Measurements from ENCODE around the gene SCFD2.

SCFD2 gene

DNA sequence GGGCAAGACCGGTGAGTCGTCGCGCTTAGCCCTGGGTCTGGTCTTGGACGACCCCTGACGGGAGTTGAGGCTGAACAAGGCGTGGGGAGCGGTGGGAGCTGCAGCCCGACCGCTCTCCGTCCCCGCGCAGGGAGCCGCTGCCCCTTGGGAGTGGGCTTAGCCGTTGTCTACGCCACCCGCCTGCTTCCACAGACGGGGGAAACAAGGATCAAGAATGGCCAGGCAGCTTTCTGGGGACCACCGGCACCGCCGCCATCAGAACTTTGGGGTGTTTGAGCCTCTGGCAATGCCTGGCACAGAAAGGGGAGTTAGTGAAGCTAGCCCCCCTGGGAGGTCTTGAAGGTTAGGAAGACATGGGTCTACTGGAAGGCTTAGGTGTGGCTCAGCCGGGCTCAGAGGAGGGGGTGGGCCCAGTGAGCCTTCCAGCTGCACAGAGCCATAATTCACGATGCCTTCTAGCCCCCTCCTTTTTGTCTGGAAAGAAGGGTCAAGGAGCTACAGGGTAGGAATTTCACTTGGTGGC, 503.2 kb downstream of the SCFD2 start:
- peak overlapping the region; percentile 69 for H3K4me3 ChIP-seq (ENCODE audit: low read depth, low read length)

GRCh38 chr4:52861879-52862616, 503.8 kb downstream of the SCFD2 start, which contains the start of gene RASL11B:
Gene RASL11B, plus strand, starts transcription at chr4:52862317. Its CDS starts 191 bp downstream, at chr4:52862508.
- no peak for TF ChIP-seq CTCF (IDR thresholded peaks at IDR 0.05; ENCODE audit: low read depth, low read length)

More for the DNA sequence above, 503.2 kb downstream of the SCFD2 start:
- TF ChIP-seq CTCF (IDR thresholded peaks at IDR 0.05; ENCODE audit: low read depth, low read length) = no peak

GRCh38 chr4:52861171-52861823, 504.6 kb downstream of the SCFD2 start:
- no peak for TF ChIP-seq CTCF (IDR thresholded peaks at IDR 0.05; ENCODE audit: low read depth, low read length)
- H3K4me3 ChIP-seq (ENCODE audit: low read depth, low read length) = peak overlapping the region; percentile 69

More at GRCh38 chr4:52861879-52862616, 503.8 kb downstream of the SCFD2 start, which contains the start of gene RASL11B:
- H3K4me3 ChIP-seq (ENCODE audit: low read depth, low read length) = peak within 1 kb of the TSS; percentile 69

GRCh38 chr4:52860361-52860760, 505.5 kb downstream of the SCFD2 start:
- H3K4me3 ChIP-seq (ENCODE audit: low read depth, low read length) = no peak overlapping the region

GRCh38 chr4:52856801-52857200, 509.1 kb downstream of the SCFD2 start:
- TF ChIP-seq CTCF (IDR thresholded peaks at IDR 0.05; ENCODE audit: low read depth, low read length) = no peak
- no peak overlapping the region for H3K4me3 ChIP-seq (ENCODE audit: low read depth, low read length)

More at GRCh38 chr4:52860361-52860760, 505.5 kb downstream of the SCFD2 start:
- no peak for TF ChIP-seq CTCF (IDR thresholded peaks at IDR 0.05; ENCODE audit: low read depth, low read length)

GRCh38 chr4:52853351-52853750, 512.5 kb downstream of the SCFD2 start:
- TF ChIP-seq CTCF (IDR thresholded peaks at IDR 0.05; ENCODE audit: low read depth, low read length) = no peak
- H3K4me3 ChIP-seq (ENCODE audit: low read depth, low read length) = no peak overlapping the region

- no peak for TF ChIP-seq CTCF (IDR thresholded peaks at IDR 0.05; ENCODE audit: low read depth, low read length)
- no peak overlapping the region for H3K4me3 ChIP-seq (ENCODE audit: low read depth, low read length)
Observed at GRCh38 chr4:52852711-52853110, 513.1 kb downstream of the SCFD2 start.
